Ascending aorta (tissue), 2 donors: ENCODE measurements around the gene PAM16. TPM values are rescaled to one million over a fixed set of nuclear protein-coding genes. Genes with fewer than 3 reads are reported as not detected.

Source experiments
- DNase-seq, 2 donors: peaks; one replicate each; pipeline ENCODE4 v3.0.0-alpha.2; 2019; ENCODE audit warnings: low spot score in 2 of 2
- H3K27ac ChIP-seq, 2 donors: fragments of 200-600 bp; sonication (generic); one replicate each; pipeline ENCODE4 v1.5.1; 2016 to 2017; ENCODE audit warnings: mild to moderate bottlenecking in 1 of 2
- H3K27me3 ChIP-seq: fragments of 200-600 bp; sonication (generic); one replicate; pipeline ENCODE4 v1.5.1; 2017
- H3K36me3 ChIP-seq, 2 donors: fragments of 200-600 bp; sonication (generic); one replicate each; pipeline ENCODE4 v1.5.1; 2016
- H3K4me1 ChIP-seq, 2 donors: fragments of 200-600 bp; sonication (generic); one replicate each; pipeline ENCODE4 v1.5.1; 2016 to 2017; ENCODE audit warnings: mild to moderate bottlenecking in 1 of 2
- H3K4me3 ChIP-seq, 2 donors: fragments of 200-600 bp; sonication (generic); one replicate each; pipeline ENCODE4 v1.5.1; 2016 to 2017; ENCODE audit warnings: mild to moderate bottlenecking in 1 of 2
- H3K9me3 ChIP-seq, 2 donors: fragments of 200-600 bp; sonication (generic); one replicate each; pipeline ENCODE4 v1.5.1; 2016
- intact Hi-C: fragments of 100-400 bp; cut with DNase I; formaldehyde crosslinking; loops from one replicate; pipeline ENCODE4 v1.15.1; 2023
- total RNA-seq: library from RNA; depleted of rRNA; stranded (reverse); fragments of >200 nt; gene quantifications from one replicate; pipeline ENCODE4 v1.1.0, GENCODE V29; 2016
- TF ChIP-seq, protein P1 (sequence below), 3 experiments: fragments of 200-600 bp in 2 of 3; fragments of 450-650 bp in 1 of 3; sonication (generic) in 2 of 3; IDR thresholded peaks; one replicate each; pipeline ENCODE4 v1.5.1; 2016 to 2019; ENCODE audit warnings: antibody characterized with exemption in 3 of 3, mild to moderate bottlenecking in 1 of 3, moderate library complexity in 1 of 3

Gene PAM16
- total RNA-seq, 1 donor from 2014 or later: 26.6 TPM

DNA sequence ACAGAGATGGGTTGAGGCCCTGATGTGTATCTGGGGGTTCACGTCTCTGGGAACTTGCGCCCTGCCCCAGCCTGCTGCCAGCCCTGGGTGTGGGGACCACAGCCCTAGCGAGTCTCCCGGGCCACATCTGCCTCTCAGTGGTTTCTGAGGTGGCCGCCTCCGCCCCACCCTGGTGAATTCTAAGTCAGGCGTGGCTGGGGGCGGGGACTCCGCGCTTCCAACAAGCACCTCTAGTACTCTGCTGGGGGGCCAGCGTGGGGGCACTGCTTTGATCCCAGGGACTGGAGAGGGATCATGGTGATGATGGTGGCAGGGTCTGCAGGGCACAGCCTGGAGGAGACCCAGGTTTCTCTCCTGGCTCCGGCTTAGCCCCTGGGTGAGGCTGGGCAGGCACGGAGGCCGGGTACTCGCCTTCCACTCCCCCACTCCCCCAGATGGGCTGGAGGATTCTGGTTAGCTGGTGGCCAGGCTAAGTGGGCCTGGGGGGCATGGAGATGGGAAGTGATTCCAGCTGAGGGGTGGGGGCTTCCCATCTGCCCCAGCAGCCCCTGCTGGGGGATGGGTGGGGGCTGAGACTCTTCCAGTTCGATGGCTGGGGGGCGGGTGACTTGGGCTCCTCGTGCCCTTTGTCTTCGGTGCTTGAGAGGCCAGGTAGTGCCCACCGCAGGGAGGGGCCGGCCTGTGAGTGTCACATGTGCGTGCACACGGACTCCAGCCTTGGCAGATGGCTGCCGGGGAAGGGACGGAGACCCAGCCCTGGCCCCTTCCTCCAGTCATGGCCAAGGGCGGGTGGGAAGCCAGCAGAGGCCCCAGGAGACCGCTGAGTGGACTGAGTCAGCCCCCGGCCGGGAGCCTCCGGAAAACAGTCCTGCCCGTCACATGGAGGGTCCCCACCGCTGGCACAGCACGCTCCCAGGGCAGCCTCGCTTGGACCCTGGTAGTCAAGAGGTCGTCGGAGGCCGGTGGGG, 31.4 kb downstream of the PAM16 start:
- Histone ChIP-seq H3K27ac (peak overlapping the region; percentile 93 to 94), H3K27me3 (no peaks in the 10 kb centered on the region), H3K36me3 (no peaks in the 10 kb centered on the region), H3K4me3 (peak overlapping the region; percentile 37 to 75), H3K9me3 (no peaks in the 10 kb centered on the region), H3K4me1 (peaks cover 52 to 73% of the 10 kb centered on the region in 2 donors)
- peak in 1 of 2 donors; percentile 80 for DNase-seq
- intact Hi-C loops: loop anchor here (5.0 to 10.0 kb wide), 2 partner anchors 47 to 375 kb away; partner anchors contain the start of gene TFAP4
- TF ChIP-seq, protein P1, sequence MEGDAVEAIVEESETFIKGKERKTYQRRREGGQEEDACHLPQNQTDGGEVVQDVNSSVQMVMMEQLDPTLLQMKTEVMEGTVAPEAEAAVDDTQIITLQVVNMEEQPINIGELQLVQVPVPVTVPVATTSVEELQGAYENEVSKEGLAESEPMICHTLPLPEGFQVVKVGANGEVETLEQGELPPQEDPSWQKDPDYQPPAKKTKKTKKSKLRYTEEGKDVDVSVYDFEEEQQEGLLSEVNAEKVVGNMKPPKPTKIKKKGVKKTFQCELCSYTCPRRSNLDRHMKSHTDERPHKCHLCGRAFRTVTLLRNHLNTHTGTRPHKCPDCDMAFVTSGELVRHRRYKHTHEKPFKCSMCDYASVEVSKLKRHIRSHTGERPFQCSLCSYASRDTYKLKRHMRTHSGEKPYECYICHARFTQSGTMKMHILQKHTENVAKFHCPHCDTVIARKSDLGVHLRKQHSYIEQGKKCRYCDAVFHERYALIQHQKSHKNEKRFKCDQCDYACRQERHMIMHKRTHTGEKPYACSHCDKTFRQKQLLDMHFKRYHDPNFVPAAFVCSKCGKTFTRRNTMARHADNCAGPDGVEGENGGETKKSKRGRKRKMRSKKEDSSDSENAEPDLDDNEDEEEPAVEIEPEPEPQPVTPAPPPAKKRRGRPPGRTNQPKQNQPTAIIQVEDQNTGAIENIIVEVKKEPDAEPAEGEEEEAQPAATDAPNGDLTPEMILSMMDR (IDR thresholded peaks at IDR 0.05): no peak

DNA sequence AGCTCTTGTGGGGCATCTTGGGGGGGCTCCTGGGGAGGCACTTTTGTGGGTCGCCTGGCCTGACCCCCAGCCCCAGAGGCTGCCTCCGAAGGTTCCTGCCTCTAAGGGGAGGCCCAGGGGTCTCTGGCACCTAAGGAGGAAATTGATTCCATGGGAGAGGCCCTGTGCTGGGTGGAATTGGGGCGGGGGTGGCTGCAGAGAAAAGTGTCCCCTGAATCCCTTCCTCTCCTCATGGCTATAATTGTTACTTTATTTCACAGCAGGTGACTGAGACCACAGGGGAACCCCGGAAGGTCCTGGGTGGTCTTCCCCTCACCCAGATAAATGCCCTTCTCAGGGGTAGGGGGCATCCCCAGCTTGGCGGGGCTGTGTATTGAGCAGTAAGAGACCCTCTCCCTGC, 32.2 kb downstream of the PAM16 start:
- H3K27me3 ChIP-seq: no peaks in the 10 kb centered on the region
- peaks cover 44 to 69% of the 10 kb centered on the region in 2 donors for H3K4me1 ChIP-seq
- no peaks in the 10 kb centered on the region for H3K9me3 ChIP-seq
- H3K4me3 ChIP-seq: peak overlapping the region; percentile 27 to 75
- H3K27ac ChIP-seq: peak overlapping the region; percentile 93 to 94
- intact Hi-C loops: loop anchor here (5.0 kb wide), 1 partner anchor 47 kb away; the partner anchor contains the start of gene TFAP4
- DNase-seq: no peak
- TF ChIP-seq, protein P1 (IDR thresholded peaks at IDR 0.05): no peak
- H3K36me3 ChIP-seq: no peaks in the 10 kb centered on the region

DNA sequence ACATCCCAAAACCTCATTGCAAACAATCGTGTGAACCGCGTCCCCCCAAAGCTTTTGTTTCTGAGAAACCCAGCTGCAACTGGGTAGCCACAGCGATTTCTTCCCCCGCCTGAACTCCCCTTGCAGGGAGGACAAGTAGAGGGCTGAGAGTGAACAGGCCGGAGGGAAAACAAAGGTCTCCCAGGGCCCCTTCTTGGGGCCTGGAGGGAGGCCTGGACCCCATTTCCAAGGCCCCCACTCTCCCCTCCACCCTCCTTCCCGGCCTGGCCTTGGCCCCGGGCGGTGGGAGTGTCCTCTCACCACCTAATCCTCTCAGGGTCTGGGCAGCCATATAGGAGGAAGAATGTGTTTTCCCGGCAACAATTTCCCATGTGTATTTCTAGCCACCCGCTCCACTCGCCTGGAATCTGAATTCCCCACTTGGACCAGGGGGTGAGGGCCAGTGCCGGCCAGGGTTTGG, 32.6 kb downstream of the PAM16 start:
- no peaks in the 10 kb centered on the region for H3K9me3 ChIP-seq
- intact Hi-C loops: loop anchor here (5.0 kb wide), 1 partner anchor 46 kb away; the partner anchor contains the start of gene TFAP4
- H3K27me3 ChIP-seq: no peaks in the 10 kb centered on the region
- DNase-seq: no peak
- H3K36me3 ChIP-seq: no peaks in the 10 kb centered on the region
- TF ChIP-seq, protein P1 (IDR thresholded peaks at IDR 0.05): no peak
- peak overlapping the region; percentile 93 to 94 for H3K27ac ChIP-seq
- H3K4me3 ChIP-seq: peak overlapping the region; percentile 75 to 90
- H3K4me1 ChIP-seq: peaks cover 39 to 64% of the 10 kb centered on the region in 2 donors

DNA sequence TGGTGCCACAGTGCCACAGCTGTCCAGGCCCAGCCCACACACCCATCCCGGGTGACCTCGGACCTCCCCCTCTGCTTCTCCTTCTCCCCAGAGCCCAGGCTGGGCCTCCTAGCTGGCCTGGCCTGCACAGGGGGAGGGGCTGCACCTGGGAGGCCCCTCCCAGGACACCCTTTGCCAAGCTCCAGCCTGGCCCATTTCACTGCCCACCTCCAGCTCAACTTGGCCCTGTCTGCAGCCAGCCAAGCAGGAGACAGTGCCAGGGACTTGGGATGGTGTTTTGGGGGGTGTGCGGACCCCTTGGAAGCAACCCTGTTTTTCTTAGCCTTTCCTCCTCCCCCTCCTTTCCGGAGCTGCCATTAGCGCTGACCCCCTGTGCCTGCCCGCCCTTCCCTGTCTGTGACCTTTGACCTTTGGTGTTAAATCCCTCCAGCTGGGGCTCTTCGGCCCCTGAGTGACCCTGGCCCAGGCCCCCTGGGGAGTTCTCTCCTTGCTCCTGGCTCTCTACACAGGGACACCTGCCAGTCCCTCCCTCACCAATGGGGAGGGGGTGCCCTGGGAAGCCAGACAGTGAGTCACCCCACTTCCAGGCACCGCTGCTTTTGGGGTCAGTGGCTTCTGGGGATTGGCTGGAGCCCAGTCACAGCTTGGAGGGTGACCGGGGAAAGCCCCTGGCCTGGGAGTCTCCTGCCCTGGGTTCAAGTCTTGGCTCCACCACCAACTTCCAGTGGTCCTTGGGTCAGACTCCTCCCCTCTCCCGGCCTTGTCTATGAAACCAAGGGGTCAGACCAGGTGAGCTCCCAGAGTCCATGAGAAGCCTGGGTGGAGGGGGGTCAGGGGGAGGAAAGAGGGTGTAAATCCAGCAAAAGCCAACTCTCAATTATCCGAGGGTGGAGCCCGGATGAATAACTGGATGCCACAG, 33.3 kb downstream of the PAM16 start:
- peaks cover 36 to 57% of the 10 kb centered on the region in 2 donors for H3K4me1 ChIP-seq
- peak overlapping the region; percentile 93 to 94 for H3K27ac ChIP-seq
- no peaks in the 10 kb centered on the region for H3K27me3 ChIP-seq
- no peaks in the 10 kb centered on the region for H3K9me3 ChIP-seq
- DNase-seq: peak in 1 of 2 donors; percentile 86
- H3K4me3 ChIP-seq: peak overlapping the region; percentile 75 to 90
- TF ChIP-seq, protein P1 (IDR thresholded peaks at IDR 0.05): no peak
- intact Hi-C loops: loop anchor here (5.0 kb wide), 1 partner anchor 45 kb away; the partner anchor contains the start of gene TFAP4
- H3K36me3 ChIP-seq: no peaks in the 10 kb centered on the region
